GM12878 (cell line): ENCODE data around the gene RANBP17. TPM values are rescaled to one million over a fixed set of nuclear protein-coding genes. Genes with fewer than 3 reads are reported as not detected.

ENCODE experiments used
- ATAC-seq: fragments of 200-7000 bp; cut with Tn5 transposase; 3 replicates; pipeline ENCODE4 v1.9.1; 2020; ENCODE audit warnings: mild to moderate bottlenecking, moderate library complexity
- BruUV-seq: library from RNA; stranded (reverse); fragments of 400-500 nt; replicated peaks from 2 replicates; lab custom pipeline; 2021; lab: Mats Ljungman, UMichigan
- CTCF ChIA-PET: fragments of 300-600 bp; sonication (Branson Sonifier 250); formaldehyde crosslinking; extraction: SDS; loops from one replicate; lab custom pipeline; 2021; ENCODE audit warnings: inconsistent platforms; lab: Yijun Ruan, JAX
- POLR2A ChIA-PET: fragments of 350-600 bp; formaldehyde crosslinking; extraction: SDS; loops from one replicate; lab custom pipeline; 2021; ENCODE audit warnings: inconsistent platforms; lab: Charles Lee
- RAD21 ChIA-PET: fragments of 300-600 bp; sonication (Branson Sonifier 250); formaldehyde crosslinking; loops from one replicate; lab custom pipeline; 2023; ENCODE audit warnings: antibody characterized with exemption; ENCODE audit not compliant: unreplicated experiment; lab: Charles Lee
- SMC1A ChIA-PET: fragments of 300-600 bp; sonication (Branson Sonifier 250); formaldehyde crosslinking; loops from one replicate; lab custom pipeline; 2023; ENCODE audit not compliant: unreplicated experiment, uncharacterized antibody; lab: Charles Lee
- DNase-seq: peaks from one replicate; pipeline ENCODE4 v3.0.0-alpha.2; 2011; ENCODE audit warnings: low read depth, low spot score
- FAIRE-seq: peaks from 3 replicates; lab custom pipeline; 2011; peaks lifted over from hg19 to GRCh38; lab: Jason Lieb, UNC
- H2AFZ ChIP-seq: 2 replicates; pipeline ENCODE4 v1.6.0; 2011; ENCODE audit warnings: low read depth, low read length, control low read depth; ENCODE audit not compliant: control insufficient read depth
- H3K27ac ChIP-seq: 2 replicates; pipeline ENCODE4 v1.5.1; 2011; ENCODE audit warnings: control low read depth; ENCODE audit not compliant: control insufficient read depth, insufficient read depth
- H3K27me3 ChIP-seq, 2 experiments: replicated peaks in 1 of 2; 2 replicates each; pipeline versions ENCODE4 v1.6.0 to v1.6.1; 2011; ENCODE audit warnings: low read length in 1 of 2; ENCODE audit not compliant: control insufficient read depth in 2 of 2, insufficient read depth in 2 of 2
- H3K36me3 ChIP-seq, 2 experiments: 2 replicates each; pipeline ENCODE4 v1.5.1; 2011; ENCODE audit warnings: low read length in 1 of 2; ENCODE audit not compliant: control insufficient read depth in 2 of 2, insufficient read depth in 2 of 2
- H3K4me1 ChIP-seq: 2 replicates; pipeline ENCODE4 v1.6.1; 2011; ENCODE audit warnings: mild to moderate bottlenecking, low read length, moderate library complexity, mixed read lengths; ENCODE audit not compliant: control insufficient read depth, insufficient read depth
- H3K4me2 ChIP-seq: 2 replicates; pipeline ENCODE4 v1.6.0; 2011; ENCODE audit warnings: control low read depth; ENCODE audit not compliant: control insufficient read depth, insufficient read depth
- H3K4me3 ChIP-seq: fragments of 200-600 bp; sonication (generic); 2 replicates; pipeline ENCODE4 v1.5.1; 2016
- H3K79me2 ChIP-seq: 2 replicates; pipeline ENCODE4 v1.6.0; 2011; ENCODE audit warnings: low read length; ENCODE audit not compliant: control insufficient read depth, insufficient read depth
- H3K9ac ChIP-seq: 2 replicates; pipeline ENCODE4 v1.8.0; 2011; ENCODE audit warnings: low read length, control low read depth, mixed read lengths; ENCODE audit not compliant: control insufficient read depth, insufficient read depth
- H3K9me3 ChIP-seq: replicated peaks from 3 replicates; pipeline ENCODE4 v1.5.1; 2011; ENCODE audit warnings: mild to moderate bottlenecking, low read length; ENCODE audit not compliant: control insufficient read depth, insufficient read depth
- H4K20me1 ChIP-seq: 2 replicates; pipeline ENCODE4 v1.6.0; 2011; ENCODE audit not compliant: control insufficient read depth, insufficient read depth
- BMI1 ChIP-seq: fragments of 450-650 bp; IDR thresholded peaks from 2 replicates; pipeline ENCODE4 v1.6.1; 2016; ENCODE audit warnings: mild to moderate bottlenecking, moderate library complexity, borderline replicate concordance
- ESRRA ChIP-seq: IDR thresholded peaks from 2 replicates; pipeline ENCODE4 v1.6.1; 2012; ENCODE audit warnings: mild to moderate bottlenecking, low read length, improper control_type of control experiment
- HDAC2 ChIP-seq: fragments of 200-600 bp; sonication (generic); IDR thresholded peaks from 2 replicates; pipeline ENCODE4 v1.6.1; 2017
- SMAD5 ChIP-seq: IDR thresholded peaks from 2 replicates; pipeline ENCODE4 v1.6.1; 2016; ENCODE audit warnings: antibody characterized with exemption, low read depth
- SMC3 ChIP-seq: IDR thresholded peaks from 2 replicates; pipeline ENCODE4 v1.6.1; 2011; ENCODE audit warnings: low read length, improper control_type of control experiment, borderline replicate concordance
- SPI1 ChIP-seq: IDR thresholded peaks from 2 replicates; pipeline ENCODE4 v1.6.1; 2011; ENCODE audit warnings: low read depth, mild to moderate bottlenecking, low read length, moderate library complexity, borderline replicate concordance; ENCODE audit not compliant: insufficient read depth
- ZNF207 ChIP-seq: fragments of 450-650 bp; IDR thresholded peaks from 2 replicates; pipeline ENCODE4 v1.6.1; 2014; ENCODE audit warnings: antibody characterized with exemption, mild to moderate bottlenecking, borderline replicate concordance
- WGBS: methylation state at CpG from one replicate; pipeline ENCODE4 v1.1.6; 2016; ENCODE audit warnings: low lambda C conversion rate; ENCODE audit not compliant: insufficient replicate concordance, insufficient coverage; ENCODE audit errors: missing lambda C conversion rate; 5-methylcytosine and 5-hydroxymethylcytosine counted together
- in situ Hi-C: fragments of 300-500 bp; cut with MboI; formaldehyde crosslinking; loops from 9 replicates; pipeline ENCODE4 v1.14.3; 2018; ENCODE audit warnings: mixed read lengths
- intact Hi-C: fragments of 100-400 bp; cut with micrococcal nuclease; formaldehyde crosslinking; loops from one replicate; pipeline ENCODE4 v1.14.2; 2022; ENCODE audit not compliant: unreplicated experiment
- polyA plus RNA-seq, 11 experiments: library from polyadenylated mRNA; depleted of rRNA in 4 of 11; unstranded in 6 of 11; stranded (reverse) in 5 of 11; fragments of >200 nt; fragmentation: Nextera tagmentation in 4 of 11; fragmentation: Illumina TruSeq in 1 of 11; extraction: Ambion mirVana in 4 of 11; extraction: Trizol in 1 of 11; gene quantifications; 1 replicate in 1 of 11; 2 replicates in 10 of 11; pipeline versions ENCODE4 v1.2.1 to v1.2.3, GENCODE V29; 2011 to 2016; ENCODE audit warnings: inconsistent platforms in 2 of 11, missing spikeins in 2 of 11, low read depth in 1 of 11
- total RNA-seq, 4 experiments: library from RNA; depleted of rRNA in 3 of 4; stranded (reverse); fragments of >200 nt in 3 of 4; fragmentation: Illumina TruSeq in 1 of 4; extraction: Trizol in 1 of 4; gene quantifications; 2 replicates each; pipeline versions ENCODE4 v1.2.1 to v1.2.3, GENCODE V29; 2013 to 2021
- TF ChIP-seq, protein P1 (sequence below): fragments of 450-650 bp; IDR thresholded peaks from 2 replicates; pipeline ENCODE4 v1.6.1; 2017; ENCODE audit warnings: low read depth, mild to moderate bottlenecking, moderate library complexity

The RANBP17 gene
- total and polyA plus RNA-seq, 10 of the 15 experiments (the other 5 are each of a cell fraction or from before 2014, with no cell fraction given) = 0.10 TPM; not detected in 9

DNA sequence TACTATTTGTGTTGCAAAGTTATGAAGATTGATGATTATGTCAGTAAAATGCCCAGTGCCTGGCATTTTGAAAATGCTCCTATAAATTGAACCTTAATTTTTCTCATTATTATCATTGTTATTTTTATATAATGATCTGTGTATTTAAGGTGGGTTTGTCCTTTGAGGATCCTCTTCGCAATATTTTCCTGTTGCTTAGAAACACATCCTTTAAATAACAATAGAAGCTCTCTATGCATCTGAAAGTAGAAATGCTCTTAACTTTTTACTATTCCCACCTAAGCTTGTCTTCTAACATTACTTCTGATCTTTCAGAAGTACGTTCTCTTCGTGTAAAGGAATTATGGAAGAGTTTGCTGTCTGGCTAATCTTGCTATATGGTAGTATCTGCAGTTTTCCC, 232.5 kb downstream of the RANBP17 start:
- no peak overlapping the region for H3K9ac ChIP-seq
- 15% methylated on average over 3 of the region's 3 CpGs for WGBS
- ChIA-PET RAD21 (no interaction called here), POLR2A (no interaction called here), CTCF (no interaction called here), SMC1A (no interaction called here)
- H4K20me1 ChIP-seq = no peaks in the 10 kb centered on the region
- H3K9me3 ChIP-seq = no peaks in the 10 kb centered on the region
- H2AFZ ChIP-seq = no peak overlapping the region
- DNase-seq (no peak), FAIRE-seq (no peak), ATAC-seq (no peak)
- no peak overlapping the region for H3K4me2 ChIP-seq
- no peaks in the 10 kb centered on the region for H3K36me3 ChIP-seq
- H3K79me2 ChIP-seq = no peaks in the 10 kb centered on the region
- H3K4me1 ChIP-seq = no peaks in the 10 kb centered on the region
- in situ Hi-C loops (no loop called here), intact Hi-C loops (no loop called here)
- no peak overlapping the region for H3K4me3 ChIP-seq
- no peak overlapping the region for H3K27ac ChIP-seq
- TF ChIP-seq BMI1 (no peak), SMC3 (no peak), ZNF207 (no peak), SPI1 (no peak), ESRRA (no peak), HDAC2 (no peak)
- no peaks in the 10 kb centered on the region for H3K27me3 ChIP-seq
- no TSS peak for BruUV-seq

DNA sequence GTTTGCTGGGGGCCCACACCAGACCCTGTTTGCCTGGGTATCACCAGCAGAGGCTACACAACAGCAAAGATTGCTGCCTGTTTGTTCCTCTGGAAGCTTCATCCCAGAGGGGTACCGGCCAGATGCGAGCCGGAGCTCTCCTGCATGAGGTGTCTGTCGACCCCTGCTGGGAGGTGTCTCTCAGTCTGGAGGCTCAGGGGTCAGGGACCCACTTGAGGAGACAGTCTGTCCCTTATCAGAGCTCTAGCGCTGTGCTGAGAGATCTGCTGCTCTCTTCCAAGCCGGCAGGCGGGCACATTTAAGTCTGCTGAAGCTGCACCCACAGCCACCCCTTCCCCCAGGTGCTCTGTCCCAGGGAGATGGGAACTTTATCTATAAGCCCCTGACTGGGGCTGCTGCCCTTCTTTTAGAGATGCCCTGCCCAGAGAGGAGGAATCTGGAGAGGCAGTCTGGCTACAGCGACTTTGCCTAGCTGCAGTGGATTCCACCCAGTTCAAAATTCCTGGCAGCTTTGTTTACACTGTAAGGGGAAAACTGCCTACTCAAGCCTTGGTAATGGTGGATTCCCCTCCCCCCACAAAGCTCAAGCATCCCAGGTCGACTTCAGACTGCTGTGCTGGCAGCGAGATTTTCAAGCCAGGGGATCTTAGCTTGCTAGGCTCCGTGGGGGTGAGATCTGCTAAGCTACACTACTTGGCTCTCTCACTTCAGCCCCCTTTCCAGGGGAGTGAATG, 241.2 kb downstream of the RANBP17 start:
- H3K4me3 ChIP-seq = no peak overlapping the region
- H3K27me3 ChIP-seq = no peaks in the 10 kb centered on the region
- H4K20me1 ChIP-seq = no peaks in the 10 kb centered on the region
- ChIA-PET SMC1A (no interaction called here), RAD21 (no interaction called here), CTCF (no interaction called here), POLR2A (no interaction called here)
- TF ChIP-seq, protein P1, sequence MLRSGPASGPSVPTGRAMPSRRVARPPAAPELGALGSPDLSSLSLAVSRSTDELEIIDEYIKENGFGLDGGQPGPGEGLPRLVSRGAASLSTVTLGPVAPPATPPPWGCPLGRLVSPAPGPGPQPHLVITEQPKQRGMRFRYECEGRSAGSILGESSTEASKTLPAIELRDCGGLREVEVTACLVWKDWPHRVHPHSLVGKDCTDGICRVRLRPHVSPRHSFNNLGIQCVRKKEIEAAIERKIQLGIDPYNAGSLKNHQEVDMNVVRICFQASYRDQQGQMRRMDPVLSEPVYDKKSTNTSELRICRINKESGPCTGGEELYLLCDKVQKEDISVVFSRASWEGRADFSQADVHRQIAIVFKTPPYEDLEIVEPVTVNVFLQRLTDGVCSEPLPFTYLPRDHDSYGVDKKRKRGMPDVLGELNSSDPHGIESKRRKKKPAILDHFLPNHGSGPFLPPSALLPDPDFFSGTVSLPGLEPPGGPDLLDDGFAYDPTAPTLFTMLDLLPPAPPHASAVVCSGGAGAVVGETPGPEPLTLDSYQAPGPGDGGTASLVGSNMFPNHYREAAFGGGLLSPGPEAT = no peak
- TF ChIP-seq SMAD5 = no peak
- DNase-seq (no peak), ATAC-seq (no peak), FAIRE-seq (no peak)
- no TSS peak for BruUV-seq
- no peaks in the 10 kb centered on the region for H3K4me1 ChIP-seq
- no peaks in the 10 kb centered on the region for H3K79me2 ChIP-seq
- no peaks in the 10 kb centered on the region for H3K9me3 ChIP-seq
- no peaks in the 10 kb centered on the region for H3K36me3 ChIP-seq
- in situ Hi-C loops = no loop called here
- H3K4me2 ChIP-seq = no peak overlapping the region
- no peak overlapping the region for H2AFZ ChIP-seq
- WGBS = 48% methylated on average over 11 of the region's 11 CpGs
- H3K27ac ChIP-seq = no peak overlapping the region
- intact Hi-C loops = no loop called here
- no peak overlapping the region for H3K9ac ChIP-seq
